Natural killer cell (primary cell): ENCODE results near the gene RRAS. TPM values are rescaled to one million over a fixed set of nuclear protein-coding genes. Genes with fewer than 3 reads are reported as not detected.

Experiments used
- ATAC-seq, 3 donors: fragments of 150-1000 bp in 2 of 3; fragments of 200-7000 bp in 1 of 3; cut with Tn5 transposase; 1 replicate in 1 of 3; 2 replicates in 2 of 3; pipeline ENCODE4 v1.10.0; 2021; ENCODE audit warnings: mild to moderate bottlenecking in 2 of 3, moderate library complexity in 2 of 3
- DNase-seq, 2 donors: peaks; one replicate each; pipeline versions ENCODE4 v3.0.0 to v3.0.0-alpha.2; 2013 to 2021; ENCODE audit warnings: mixed read lengths in 1 of 2
- H3K27ac ChIP-seq: one replicate; pipeline ENCODE4 v1.5.1; 2013; ENCODE audit warnings: mild to moderate bottlenecking, low read length
- H3K27me3 ChIP-seq: one replicate; pipeline ENCODE4 v1.6.1; 2013; ENCODE audit warnings: low read length; ENCODE audit not compliant: control insufficient read depth, insufficient read depth
- H3K36me3 ChIP-seq: one replicate; pipeline ENCODE4 v1.6.1; 2013; ENCODE audit warnings: low read length; ENCODE audit not compliant: control insufficient read depth, insufficient read depth
- H3K4me1 ChIP-seq: one replicate; pipeline ENCODE4 v1.6.1; 2013; ENCODE audit warnings: low read length; ENCODE audit not compliant: control insufficient read depth, insufficient read depth
- H3K4me3 ChIP-seq: one replicate; pipeline ENCODE4 v1.5.1; 2013; ENCODE audit warnings: low read length
- H3K9me3 ChIP-seq: one replicate; pipeline ENCODE4 v1.6.1; 2013; ENCODE audit warnings: low read length; ENCODE audit not compliant: control insufficient read depth, insufficient read depth
- H3K27ac Mint-ChIP-seq, 2 donors: one replicate each; pipeline ENCODE4 v1.8.0; 2022; ENCODE audit warnings: mild to moderate bottlenecking in 2 of 2, mixed read lengths in 2 of 2, moderate library complexity in 1 of 2
- H3K27me3 Mint-ChIP-seq, 2 donors: one replicate each; pipeline ENCODE4 v1.8.0; 2022; ENCODE audit warnings: low read depth in 2 of 2, mixed read lengths in 2 of 2
- H3K36me3 Mint-ChIP-seq: one replicate; pipeline ENCODE4 v1.8.0; 2022; ENCODE audit warnings: mixed read lengths
- H3K4me1 Mint-ChIP-seq, 2 donors: one replicate each; pipeline ENCODE4 v1.8.0; 2022; ENCODE audit warnings: mixed read lengths in 2 of 2
- H3K4me3 Mint-ChIP-seq: one replicate; pipeline ENCODE4 v1.8.0; 2022; ENCODE audit warnings: mild to moderate bottlenecking, moderate library complexity, mixed read lengths
- H3K9me3 Mint-ChIP-seq, 2 donors: one replicate each; pipeline ENCODE4 v1.8.0; 2022; ENCODE audit warnings: mixed read lengths in 2 of 2
- CTCF ChIP-seq: fragments of 200-600 bp; IDR thresholded peaks from one replicate; pipeline ENCODE4 v1.8.0; 2022; ENCODE audit warnings: antibody characterized with exemption
- WGBS: methylation state at CpG from one replicate; pipeline ENCODE4 v1.1.7; 2013; ENCODE audit warnings: missing lambda C conversion rate; ENCODE audit not compliant: insufficient coverage; 5-methylcytosine and 5-hydroxymethylcytosine counted together
- intact Hi-C: fragments of 100-400 bp; cut with micrococcal nuclease; formaldehyde crosslinking; loops from one replicate; pipeline ENCODE4 v1.14.2; 2022
- total RNA-seq, 4 donors: library from RNA; stranded (reverse); fragments of 120-200 nt in 1 of 4; gene quantifications; one replicate each; pipeline versions ENCODE4 v1.2.3 to v1.2.4, GENCODE V29; 2013 to 2022

RRAS gene
- total RNA-seq, 3 donors from 2014 or later (not counting 1 experiment from before 2014, with no cell fraction given), result 2.0 to 7.7 (median 5.9) TPM

DNA sequence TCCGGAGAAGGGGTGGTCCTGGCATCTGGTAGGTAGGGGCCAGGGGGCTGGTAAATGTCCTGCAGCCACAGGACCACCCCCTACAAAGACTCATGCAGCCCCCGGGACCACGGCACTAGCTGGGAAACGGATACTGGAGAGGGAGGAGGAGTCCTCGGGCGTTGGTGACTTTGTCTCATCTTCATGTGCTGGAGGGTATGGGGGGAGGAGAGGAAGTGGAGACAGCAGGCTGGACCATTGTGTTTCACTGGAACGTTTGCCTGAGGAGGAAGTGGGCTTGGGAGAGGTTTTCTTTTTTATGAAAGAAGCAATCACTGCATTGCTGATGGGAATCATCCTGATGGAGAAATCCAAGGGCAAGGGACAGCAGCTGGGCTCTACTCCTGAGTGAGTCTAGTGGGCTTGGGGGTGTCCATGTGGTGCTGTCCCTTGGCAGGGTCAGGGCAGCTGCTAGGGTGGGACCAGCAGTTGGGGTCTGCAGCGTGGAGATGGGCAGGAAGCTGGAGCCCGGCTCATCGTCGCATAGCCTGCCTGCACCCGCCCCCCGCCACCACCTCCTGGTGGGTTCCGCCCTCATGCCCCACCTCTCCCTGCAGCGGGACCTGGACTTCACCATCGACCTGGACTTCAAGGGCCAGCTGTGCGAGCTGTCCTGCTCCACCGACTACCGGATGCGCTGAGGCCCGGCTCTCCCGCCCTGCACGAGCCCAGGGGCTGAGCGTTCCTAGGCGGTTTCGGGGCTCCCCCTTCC, 47.8 kb upstream of the RRAS start:
- no peaks in the 10 kb centered on the region for H3K9me3 Mint-ChIP-seq
- ATAC-seq (no peak), DNase-seq (no peak)
- intact Hi-C loops, result no loop called here
- Histone ChIP-seq H3K27me3 (peaks cover 23% of the 10 kb centered on the region), H3K36me3 (peaks cover 30% of the 10 kb centered on the region), H3K27ac (no peak overlapping the region), H3K4me3 (no peak overlapping the region), H3K4me1 (peaks cover 27% of the 10 kb centered on the region), H3K9me3 (no peaks in the 10 kb centered on the region)
- no peak overlapping the region for H3K4me3 Mint-ChIP-seq
- H3K27ac Mint-ChIP-seq, result peak overlapping the region in 1 of 2 donors; percentile 11
- 75% methylated on average over 21 of the region's 26 CpGs for WGBS
- peaks cover 15 to 38% of the 10 kb centered on the region in 2 donors for H3K4me1 Mint-ChIP-seq
- peaks cover 17 to 20% of the 10 kb centered on the region in 2 donors for H3K27me3 Mint-ChIP-seq
- H3K36me3 Mint-ChIP-seq, result no peaks in the 10 kb centered on the region
- TF ChIP-seq CTCF, result no peak

GRCh38 chr19:49687150-49687549, 47.2 kb upstream of the RRAS start:
- Mint-ChIP-seq H3K27ac (peak overlapping the region in 1 of 2 donors; percentile 11), H3K27me3 (peaks cover 15 to 17% of the 10 kb centered on the region in 2 donors), H3K4me1 (peaks cover 15 to 38% of the 10 kb centered on the region in 2 donors), H3K4me3 (no peak overlapping the region), H3K9me3 (no peaks in the 10 kb centered on the region), H3K36me3 (no peaks in the 10 kb centered on the region)
- no peak overlapping the region for H3K27ac ChIP-seq
- peaks cover 34% of the 10 kb centered on the region for H3K36me3 ChIP-seq
- ATAC-seq (no peak), DNase-seq (no peak)
- peaks cover 27% of the 10 kb centered on the region for H3K4me1 ChIP-seq
- no peaks in the 10 kb centered on the region for H3K9me3 ChIP-seq
- no peak overlapping the region for H3K4me3 ChIP-seq
- no peak for TF ChIP-seq CTCF
- H3K27me3 ChIP-seq, result peaks cover 21% of the 10 kb centered on the region
- WGBS, result 83% methylated on average over 11 of the region's 12 CpGs
- intact Hi-C loops, result no loop called here

- 97% methylated on average over 22 of the region's 27 CpGs for WGBS
- TF ChIP-seq CTCF, result no peak
- H3K27ac Mint-ChIP-seq, result peak overlapping the region in 1 of 2 donors; percentile 11
- Histone ChIP-seq H3K4me3 (no peak overlapping the region), H3K27me3 (peaks cover 19% of the 10 kb centered on the region), H3K9me3 (no peaks in the 10 kb centered on the region), H3K4me1 (peaks cover 24% of the 10 kb centered on the region), H3K36me3 (peaks cover 39% of the 10 kb centered on the region), H3K27ac (no peak overlapping the region)
- H3K4me1 Mint-ChIP-seq, result peaks cover 15 to 38% of the 10 kb centered on the region in 2 donors
- no peak overlapping the region for H3K4me3 Mint-ChIP-seq
- intact Hi-C loops, result no loop called here
- H3K27me3 Mint-ChIP-seq, result peaks cover 15 to 17% of the 10 kb centered on the region in 2 donors
- DNase-seq (no peak), ATAC-seq (no peak)
- no peaks in the 10 kb centered on the region for H3K9me3 Mint-ChIP-seq
- H3K36me3 Mint-ChIP-seq, result no peaks in the 10 kb centered on the region
These were observed 46.7 kb upstream of the RRAS start for GRCh38 chr19:49686503-49687088.
